PFSK-1 (cell line): ENCODE results near the gene GABBR2.

Experiments
- FOXP2 ChIP-seq: optimal IDR thresholded peaks from 2 replicates; pipeline ENCODE3; 2011; ENCODE audit warnings: borderline replicate concordance, control low read depth, inconsistent platforms; ENCODE audit not compliant: insufficient read depth; ENCODE audit errors: extremely low read length, extremely low read depth
- POLR2AphosphoS5 ChIP-seq: IDR thresholded peaks from 2 replicates; pipeline ENCODE4 v1.6.1; 2012; ENCODE audit warnings: low read depth, mild to moderate bottlenecking, control low read depth, low read length, moderate library complexity
- SIN3A ChIP-seq: IDR thresholded peaks from 2 replicates; pipeline ENCODE4 v1.6.1; 2012; ENCODE audit warnings: mild to moderate bottlenecking, low read length, moderate library complexity, borderline replicate concordance; ENCODE audit not compliant: insufficient read depth
- TAF1 ChIP-seq: IDR thresholded peaks from 2 replicates; pipeline ENCODE4 v1.6.1; 2012; ENCODE audit warnings: low read length, control low read depth, borderline replicate concordance; ENCODE audit not compliant: insufficient read depth
- TF ChIP-seq, protein P1 (sequence below), 2 experiments: IDR thresholded peaks; 2 replicates each; pipeline versions ENCODE4 v1.6.1 to v1.8.0; 2011 to 2012; ENCODE audit warnings: low read depth in 2 of 2, low read length in 2 of 2, control low read depth in 1 of 2, inconsistent platforms in 1 of 2, mild to moderate bottlenecking in 1 of 2, moderate library complexity in 1 of 2; ENCODE audit not compliant: insufficient read depth in 1 of 2

The GABBR2 gene

DNA sequence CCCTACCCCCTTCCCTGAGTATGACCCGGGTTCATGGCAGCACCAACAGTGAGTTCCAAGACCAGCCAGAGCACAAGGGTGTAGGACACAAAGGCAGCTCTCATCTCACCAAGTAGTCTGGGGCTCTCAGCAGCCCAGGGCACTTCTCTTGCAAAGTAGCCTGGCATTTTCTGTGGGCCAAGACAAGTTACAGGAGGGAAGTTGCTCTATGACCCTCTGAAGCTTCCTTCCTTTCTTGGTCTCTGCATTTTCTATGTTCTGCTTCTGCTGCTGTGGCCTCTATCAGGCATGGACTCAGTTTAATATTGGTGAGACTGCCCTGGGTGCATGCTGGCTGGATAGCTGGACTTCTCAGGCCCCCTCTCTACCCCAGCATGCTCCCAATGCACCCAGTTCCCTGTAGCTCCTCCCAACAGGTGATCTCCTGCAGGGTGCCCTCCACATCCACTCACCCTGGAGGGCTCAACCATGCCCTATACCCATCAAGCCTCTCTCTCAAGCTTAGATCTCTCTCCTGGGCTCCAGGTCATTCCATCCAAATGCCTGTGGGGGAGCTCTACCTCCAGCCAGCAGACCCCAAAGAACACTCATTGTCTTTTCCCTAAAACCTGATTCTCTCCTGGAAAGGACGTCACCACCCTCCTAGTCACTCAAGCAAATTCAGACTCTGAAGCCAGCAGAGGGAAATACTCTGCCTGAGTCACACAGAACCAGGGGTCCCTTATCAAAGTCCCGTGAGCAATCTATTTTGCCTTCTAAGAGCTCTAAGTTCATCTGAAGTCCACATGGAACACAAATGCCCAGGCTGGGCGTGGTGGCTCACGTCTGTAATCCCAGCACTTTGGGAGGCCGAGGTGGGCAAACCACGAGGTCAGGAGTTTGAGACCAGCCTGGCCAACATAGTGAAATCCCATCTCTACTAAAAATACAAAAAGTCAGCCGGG is 467.1 kb downstream of the GABBR2 start:
- no peak for TF ChIP-seq FOXP2
- TF ChIP-seq, protein P1, sequence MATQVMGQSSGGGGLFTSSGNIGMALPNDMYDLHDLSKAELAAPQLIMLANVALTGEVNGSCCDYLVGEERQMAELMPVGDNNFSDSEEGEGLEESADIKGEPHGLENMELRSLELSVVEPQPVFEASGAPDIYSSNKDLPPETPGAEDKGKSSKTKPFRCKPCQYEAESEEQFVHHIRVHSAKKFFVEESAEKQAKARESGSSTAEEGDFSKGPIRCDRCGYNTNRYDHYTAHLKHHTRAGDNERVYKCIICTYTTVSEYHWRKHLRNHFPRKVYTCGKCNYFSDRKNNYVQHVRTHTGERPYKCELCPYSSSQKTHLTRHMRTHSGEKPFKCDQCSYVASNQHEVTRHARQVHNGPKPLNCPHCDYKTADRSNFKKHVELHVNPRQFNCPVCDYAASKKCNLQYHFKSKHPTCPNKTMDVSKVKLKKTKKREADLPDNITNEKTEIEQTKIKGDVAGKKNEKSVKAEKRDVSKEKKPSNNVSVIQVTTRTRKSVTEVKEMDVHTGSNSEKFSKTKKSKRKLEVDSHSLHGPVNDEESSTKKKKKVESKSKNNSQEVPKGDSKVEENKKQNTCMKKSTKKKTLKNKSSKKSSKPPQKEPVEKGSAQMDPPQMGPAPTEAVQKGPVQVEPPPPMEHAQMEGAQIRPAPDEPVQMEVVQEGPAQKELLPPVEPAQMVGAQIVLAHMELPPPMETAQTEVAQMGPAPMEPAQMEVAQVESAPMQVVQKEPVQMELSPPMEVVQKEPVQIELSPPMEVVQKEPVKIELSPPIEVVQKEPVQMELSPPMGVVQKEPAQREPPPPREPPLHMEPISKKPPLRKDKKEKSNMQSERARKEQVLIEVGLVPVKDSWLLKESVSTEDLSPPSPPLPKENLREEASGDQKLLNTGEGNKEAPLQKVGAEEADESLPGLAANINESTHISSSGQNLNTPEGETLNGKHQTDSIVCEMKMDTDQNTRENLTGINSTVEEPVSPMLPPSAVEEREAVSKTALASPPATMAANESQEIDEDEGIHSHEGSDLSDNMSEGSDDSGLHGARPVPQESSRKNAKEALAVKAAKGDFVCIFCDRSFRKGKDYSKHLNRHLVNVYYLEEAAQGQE (IDR thresholded peaks at IDR 0.05; ENCODE audit: insufficient read depth in 1 of 2, low read depth in 2 of 2, low read length in 2 of 2), result no peak
- no peak for TF ChIP-seq POLR2AphosphoS5
- TF ChIP-seq TAF1, result no peak
- TF ChIP-seq SIN3A, result no peak

DNA sequence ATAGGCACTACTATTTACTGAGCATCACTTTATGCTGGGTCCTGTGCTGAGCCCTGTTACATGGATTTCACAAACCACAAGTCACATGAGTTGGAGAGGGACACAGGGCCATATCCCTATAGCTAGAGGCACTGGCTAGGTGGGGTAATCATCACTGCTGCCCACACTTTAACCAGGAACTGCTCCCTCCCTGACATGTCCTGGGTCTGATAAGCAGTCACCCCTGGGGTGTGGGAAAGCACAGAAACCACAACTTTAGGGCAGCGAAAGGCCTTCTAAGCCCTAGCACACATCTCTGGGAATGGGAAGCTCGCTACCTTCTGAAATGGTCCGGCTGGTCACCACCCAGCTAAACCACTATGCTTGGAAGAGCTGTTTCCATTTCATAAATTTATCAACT is 468.3 kb downstream of the GABBR2 start:
- TF ChIP-seq, protein P1 (IDR thresholded peaks at IDR 0.05; ENCODE audit: insufficient read depth in 1 of 2, low read depth in 2 of 2, low read length in 2 of 2), result no peak
- no peak for TF ChIP-seq TAF1
- no peak for TF ChIP-seq POLR2AphosphoS5
- no peak for TF ChIP-seq SIN3A
- no peak for TF ChIP-seq FOXP2
